Peyer's patch (tissue), 4 donors: ENCODE measurements around the gene DOCK6. TPM values are rescaled to one million over a fixed set of nuclear protein-coding genes. Genes with fewer than 3 reads are reported as not detected.
"Not testable (repeated sequence)": the region's sequence is repeated elsewhere in the genome, so short reads cannot be mapped to it uniquely, and the experiment has no call there.

Experiments
- DNase-seq, 3 donors: peaks; one replicate each; pipeline ENCODE4 v3.0.0-alpha.2; 2017 to 2019
- H3K27ac ChIP-seq, 4 donors: fragments of 200-600 bp; sonication (generic); one replicate each; pipeline ENCODE4 v1.5.1; 2016 to 2019
- H3K27me3 ChIP-seq, 2 donors: fragments of 200-600 bp; sonication (generic); one replicate each; pipeline ENCODE4 v1.5.1; 2019
- H3K36me3 ChIP-seq, 3 donors: fragments of 200-600 bp; sonication (generic); one replicate each; pipeline ENCODE4 v1.5.1; 2016 to 2019
- H3K4me1 ChIP-seq, 4 donors: fragments of 200-600 bp; sonication (generic); one replicate each; pipeline ENCODE4 v1.5.1; 2016 to 2019
- H3K4me3 ChIP-seq, 4 donors: fragments of 200-600 bp; sonication (generic); 1 replicate in 3 of 4; 2 replicates in 1 of 4; pipeline ENCODE4 v1.5.1; 2016 to 2019; ENCODE audit warnings: mild to moderate bottlenecking in 1 of 4
- H3K9me3 ChIP-seq, 4 donors: fragments of 200-600 bp; sonication (generic); one replicate each; pipeline ENCODE4 v1.5.1; 2016 to 2019; ENCODE audit warnings: mild to moderate bottlenecking in 1 of 4
- CTCF ChIP-seq, 6 experiments: fragments of 450-650 bp in 4 of 6; fragments of 200-600 bp in 2 of 6; sonication (generic) in 1 of 6; IDR thresholded peaks; one replicate each; pipeline ENCODE4 v1.5.1; 2017 to 2019; ENCODE audit warnings: antibody characterized with exemption in 6 of 6, mild to moderate bottlenecking in 3 of 6, moderate library complexity in 1 of 6
- POLR2A ChIP-seq, 2 donors: fragments of 450-650 bp; IDR thresholded peaks; one replicate each; pipeline ENCODE4 v1.5.1; 2017; ENCODE audit warnings: antibody characterized with exemption in 2 of 2, mild to moderate bottlenecking in 2 of 2, moderate library complexity in 2 of 2
- total RNA-seq, 4 donors: library from RNA; depleted of rRNA; stranded (reverse); fragments of >200 nt; gene quantifications; one replicate each; pipeline ENCODE4 v1.1.0, GENCODE V29; 2016

The DOCK6 gene
- total RNA-seq, 4 donors from 2014 or later, result 66.4 to 194 (median 157) TPM

GRCh38 chr19:11179716-11180297 lies 82.5 kb downstream of the DOCK6 start:
- Histone ChIP-seq H3K4me3 (no peak overlapping the region), H3K9me3 (no peaks in the 10 kb centered on the region), H3K27ac (peak overlapping the region; percentile 5 to 60 (median 32)), H3K27me3 (no peaks in the 10 kb centered on the region), H3K4me1 (peaks cover 0 to 13% (median 5%) of the 10 kb centered on the region in 4 donors), H3K36me3 (peaks cover 0 to 36% (median 0%) of the 10 kb centered on the region in 3 donors)
- peak in 1 of 3 donors; percentile 42 for DNase-seq
- no peak for TF ChIP-seq CTCF (IDR thresholded peaks at IDR 0.05)

- not testable (repeated sequence) for H3K27me3 ChIP-seq, H3K4me3 ChIP-seq, H3K9me3 ChIP-seq, DNase-seq
- H3K4me1 ChIP-seq, result peaks cover 0 to 13% (median 5%) of the 10 kb centered on the region in 4 donors
- peaks cover 0 to 42% (median 0%) of the 10 kb centered on the region in 3 donors for H3K36me3 ChIP-seq
- peak overlapping the region in 1 of 4 donors; percentile 39 for H3K27ac ChIP-seq
Observed at GRCh38 chr19:11179145-11179465, 83.2 kb downstream of the DOCK6 start.

GRCh38 chr19:11177592-11177991 lies 84.7 kb downstream of the DOCK6 start:
- H3K27me3 ChIP-seq, result no peaks in the 10 kb centered on the region
- TF ChIP-seq POLR2A (IDR thresholded peaks at IDR 0.05) (no peak), CTCF (IDR thresholded peaks at IDR 0.05) (no peak)
- no peaks in the 10 kb centered on the region for H3K9me3 ChIP-seq
- DNase-seq, result no peak
- no peak overlapping the region for H3K27ac ChIP-seq
- peaks cover 0 to 13% (median 5%) of the 10 kb centered on the region in 4 donors for H3K4me1 ChIP-seq
- H3K4me3 ChIP-seq, result no peak overlapping the region
- H3K36me3 ChIP-seq, result peaks cover 0 to 56% (median 0%) of the 10 kb centered on the region in 3 donors

GRCh38 chr19:11176466-11177193 lies 85.7 kb downstream of the DOCK6 start:
- no peaks in the 10 kb centered on the region for H3K9me3 ChIP-seq
- TF ChIP-seq CTCF (IDR thresholded peaks at IDR 0.05) (no peak), POLR2A (IDR thresholded peaks at IDR 0.05) (no peak)
- H3K36me3 ChIP-seq, result peaks cover 0 to 60% (median 0%) of the 10 kb centered on the region in 3 donors
- no peak overlapping the region for H3K27ac ChIP-seq
- H3K4me3 ChIP-seq, result no peak overlapping the region
- H3K4me1 ChIP-seq, result peaks cover 0 to 13% (median 5%) of the 10 kb centered on the region in 4 donors
- DNase-seq, result no peak
- no peaks in the 10 kb centered on the region for H3K27me3 ChIP-seq

- no peaks in the 10 kb centered on the region for H3K9me3 ChIP-seq
- TF ChIP-seq POLR2A (IDR thresholded peaks at IDR 0.05) (no peak), CTCF (IDR thresholded peaks at IDR 0.05) (no peak)
- no peak overlapping the region for H3K27ac ChIP-seq
- H3K4me1 ChIP-seq, result peaks cover 0 to 13% (median 5%) of the 10 kb centered on the region in 4 donors
- no peak overlapping the region for H3K4me3 ChIP-seq
- no peaks in the 10 kb centered on the region for H3K27me3 ChIP-seq
- peaks cover 0 to 64% (median 0%) of the 10 kb centered on the region in 3 donors for H3K36me3 ChIP-seq
- DNase-seq, result no peak
Observed at GRCh38 chr19:11175920-11176319, 86.4 kb downstream of the DOCK6 start.

- Histone ChIP-seq H3K27ac (no peak overlapping the region), H3K27me3 (no peaks in the 10 kb centered on the region), H3K9me3 (no peaks in the 10 kb centered on the region), H3K36me3 (peaks cover 0 to 79% (median 0%) of the 10 kb centered on the region in 3 donors), H3K4me3 (no peak overlapping the region), H3K4me1 (peaks cover 0 to 3% (median 0%) of the 10 kb centered on the region in 4 donors)
- no peak for TF ChIP-seq POLR2A (IDR thresholded peaks at IDR 0.05)
- TF ChIP-seq CTCF (IDR thresholded peaks at IDR 0.05), result no peak
- no peak for DNase-seq
Observed at GRCh38 chr19:11174336-11174735, 88.0 kb downstream of the DOCK6 start.
